HG03521 (cell line): ENCODE data around the gene SUMF1.

Experiments used
- ATAC-seq: cut with Tn5 transposase; IDR thresholded peaks from one replicate; pipeline ENCODE4 v1.9.1; 2021; ENCODE audit warnings: mild to moderate bottlenecking, moderate library complexity; ENCODE audit not compliant: unreplicated experiment

Gene SUMF1

DNA sequence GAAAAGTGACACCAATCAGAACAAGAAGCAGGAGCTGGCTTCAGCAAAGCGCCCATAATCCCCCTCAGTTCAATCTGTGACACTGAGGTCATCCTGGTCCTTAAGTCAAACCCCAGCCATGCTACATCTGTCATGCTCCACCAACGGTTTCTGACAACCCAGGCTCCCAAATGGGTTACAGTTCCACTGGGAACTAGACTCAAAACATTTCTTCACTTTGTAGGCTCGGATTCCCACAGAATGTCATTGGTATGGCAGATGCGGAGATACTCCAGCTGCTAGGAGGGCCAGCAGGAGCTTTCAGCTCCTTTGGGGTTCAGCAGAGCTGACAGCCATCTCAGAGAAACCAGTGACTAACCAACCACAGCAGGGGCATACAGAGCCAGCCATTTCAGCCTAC lies 48.9 kb downstream of the SUMF1 start:
- ATAC-seq = no peak

- no peak for ATAC-seq
These were observed 49.6 kb downstream of the SUMF1 start for GRCh38 chr3:4417449-4417848.

- no peak for ATAC-seq
These were observed 50.1 kb downstream of the SUMF1 start for GRCh38 chr3:4416961-4417360.

- no peak for ATAC-seq
These were observed 50.6 kb downstream of the SUMF1 start for GRCh38 chr3:4416427-4416945.

DNA sequence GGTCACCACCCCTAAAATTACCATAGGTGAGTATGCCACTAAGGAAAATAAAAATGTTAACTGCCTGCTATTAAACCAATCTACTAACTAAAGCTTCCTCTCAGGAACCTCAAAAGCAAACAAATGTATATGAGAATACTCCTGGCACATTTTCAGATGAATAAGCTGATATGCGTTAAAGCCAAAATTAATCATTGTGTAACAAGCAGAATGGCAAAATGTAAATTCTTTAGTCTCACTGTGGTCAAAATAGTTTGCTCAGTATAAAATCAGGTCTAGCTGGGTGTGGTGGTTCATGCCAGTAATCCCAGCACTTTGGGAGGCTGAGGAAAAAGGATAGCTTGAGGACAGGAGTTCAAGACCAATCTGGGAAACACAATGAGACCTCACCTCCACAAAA lies 53.6 kb downstream of the SUMF1 start:
- no peak for ATAC-seq

DNA sequence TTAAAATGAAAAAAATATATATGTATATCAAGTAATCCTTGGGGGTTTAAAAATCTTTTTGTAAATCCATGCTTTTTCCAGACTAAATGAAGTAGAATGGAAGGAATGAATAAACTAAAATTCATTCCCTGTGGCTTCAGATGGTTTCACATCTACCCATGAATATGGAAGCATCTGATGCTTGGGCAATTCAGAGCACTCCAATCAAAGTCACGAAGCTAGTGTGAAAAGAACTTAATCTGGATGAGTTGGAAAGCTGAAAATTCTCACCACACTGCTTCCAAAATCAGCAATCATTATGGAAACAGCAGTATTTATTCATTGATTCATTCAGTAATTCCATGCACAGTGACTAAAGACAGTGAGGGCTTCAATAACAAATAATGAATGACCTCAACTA lies 55.2 kb downstream of the SUMF1 start:
- ATAC-seq = no peak

DNA sequence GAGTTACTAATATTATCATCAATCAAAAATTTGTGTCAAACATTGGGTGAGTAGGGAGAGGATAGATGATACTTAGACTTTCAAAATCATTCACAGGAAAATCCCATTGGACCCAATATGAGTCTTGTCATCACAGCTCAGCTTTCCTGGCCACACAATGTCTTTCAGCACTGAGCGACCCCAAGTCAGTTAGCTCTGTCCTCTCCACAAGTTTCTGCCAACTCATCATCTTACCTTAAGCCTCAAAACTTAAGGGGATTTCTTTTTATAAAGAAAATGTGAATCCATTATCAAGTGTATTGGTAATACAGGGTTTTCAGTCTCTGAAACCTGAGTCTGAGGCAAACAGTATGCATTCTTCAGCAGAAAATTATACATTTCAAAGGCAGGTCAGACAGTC lies 55.8 kb downstream of the SUMF1 start:
- no peak for ATAC-seq

DNA sequence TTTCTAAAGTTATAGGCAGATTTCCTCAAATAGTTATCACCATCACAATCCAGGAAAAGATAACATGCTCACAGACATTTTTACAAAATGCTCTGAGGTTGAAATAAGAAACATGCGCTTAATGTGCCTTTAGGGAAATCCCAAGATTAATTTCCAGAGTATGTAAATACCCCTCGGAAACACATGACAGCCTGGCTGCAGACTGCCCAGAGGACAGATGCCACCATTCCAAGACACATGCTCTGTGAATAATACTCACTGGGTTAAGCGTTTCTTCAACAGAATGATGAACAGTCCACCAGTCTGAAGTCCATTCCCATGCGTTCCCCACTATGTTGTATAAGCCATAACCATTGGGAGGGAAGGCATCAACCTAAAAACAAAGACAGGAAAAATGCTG lies 56.5 kb downstream of the SUMF1 start:
- ATAC-seq = no peak

GRCh38 chr3:4409971-4410573 lies 57.0 kb downstream of the SUMF1 start:
- no peak for ATAC-seq

- no peak for ATAC-seq
These were observed 57.7 kb downstream of the SUMF1 start for GRCh38 chr3:4409415-4409814.

GRCh38 chr3:4408958-4409357 lies 58.1 kb downstream of the SUMF1 start:
- no peak for ATAC-seq

DNA sequence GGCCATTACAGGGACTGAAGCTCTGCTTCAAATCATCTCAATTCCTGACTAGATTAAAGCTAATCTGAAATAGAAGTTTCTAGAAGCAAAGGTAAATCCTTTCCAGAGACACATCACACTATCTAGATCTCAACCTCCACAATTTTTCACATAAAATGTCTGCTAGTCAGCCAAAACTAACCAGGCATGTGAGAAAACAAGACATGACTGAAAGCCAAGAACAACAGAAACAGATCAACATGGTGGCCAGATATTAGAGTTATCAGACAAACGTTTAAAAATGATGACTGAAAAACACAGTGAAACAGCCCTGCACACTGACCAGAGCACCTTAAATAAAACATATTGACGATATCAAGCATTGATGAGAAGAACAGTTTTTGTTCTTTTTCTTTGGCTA lies 59.1 kb downstream of the SUMF1 start:
- no peak for ATAC-seq

DNA sequence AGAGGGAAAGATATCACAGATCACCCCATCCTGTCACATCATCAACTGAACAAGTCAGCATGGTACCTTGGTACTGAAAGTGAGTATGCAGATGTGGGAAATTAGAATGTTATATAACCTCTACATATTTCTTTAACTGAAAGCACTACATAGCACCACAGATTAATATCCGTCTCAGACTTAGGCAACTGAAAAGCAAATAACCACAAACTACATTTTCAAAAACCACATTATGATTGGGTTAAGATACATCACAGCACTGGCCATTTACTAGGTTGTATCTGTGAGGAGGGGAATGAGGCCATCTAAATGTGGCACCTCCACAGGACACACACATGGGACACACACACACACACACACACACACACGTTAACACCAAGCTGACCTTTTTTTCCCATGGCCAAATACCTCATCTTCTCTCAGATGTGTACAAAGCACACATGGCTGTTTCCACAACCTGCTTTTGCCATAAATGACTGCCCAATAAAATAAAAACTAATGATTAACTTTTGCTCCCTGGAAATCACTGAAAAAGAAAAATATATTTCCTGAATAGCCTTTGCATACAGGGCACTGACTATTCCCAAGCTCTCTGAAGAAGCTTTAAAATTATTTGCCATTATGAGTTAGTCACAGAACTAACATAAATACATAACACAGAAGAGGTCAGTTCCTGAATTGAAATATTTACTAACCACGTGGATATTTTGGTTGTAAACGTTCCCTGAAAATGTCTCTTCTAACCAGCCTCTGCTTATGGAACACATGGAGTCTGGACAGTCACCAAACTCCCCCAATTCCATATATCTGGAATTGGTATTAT lies 60.1 kb downstream of the SUMF1 start:
- peak; percentile 79 for ATAC-seq

GRCh38 chr3:4404881-4405280 lies 62.2 kb downstream of the SUMF1 start:
- no peak for ATAC-seq

GRCh38 chr3:4401441-4401840 lies 65.6 kb downstream of the SUMF1 start:
- ATAC-seq = no peak

DNA sequence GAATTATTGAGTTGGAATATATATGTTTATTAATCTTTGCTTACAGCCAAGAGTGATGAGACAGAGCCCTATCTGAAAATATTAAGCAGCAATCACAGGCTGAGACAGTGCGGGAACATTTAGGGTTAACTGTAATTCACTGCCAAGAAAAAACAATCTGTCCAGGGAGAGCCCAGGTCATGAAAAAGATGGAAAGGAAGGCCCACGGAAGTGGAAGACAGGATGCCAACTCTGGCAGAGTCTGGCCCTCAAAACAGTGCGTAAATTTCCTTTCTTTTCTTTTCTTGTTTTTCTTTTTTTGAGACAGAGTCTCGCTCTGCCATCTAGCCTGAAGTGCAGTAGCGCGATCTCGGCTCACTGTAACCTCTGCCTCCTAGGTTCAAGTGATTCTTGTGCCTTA lies 67.6 kb downstream of the SUMF1 start:
- no peak for ATAC-seq

GRCh38 chr3:4398941-4399245 lies 68.2 kb downstream of the SUMF1 start:
- no peak for ATAC-seq

GRCh38 chr3:4398120-4398940 lies 68.7 kb downstream of the SUMF1 start:
- ATAC-seq = no peak

- ATAC-seq = no peak
These were observed 69.6 kb downstream of the SUMF1 start for GRCh38 chr3:4397466-4397865.

DNA sequence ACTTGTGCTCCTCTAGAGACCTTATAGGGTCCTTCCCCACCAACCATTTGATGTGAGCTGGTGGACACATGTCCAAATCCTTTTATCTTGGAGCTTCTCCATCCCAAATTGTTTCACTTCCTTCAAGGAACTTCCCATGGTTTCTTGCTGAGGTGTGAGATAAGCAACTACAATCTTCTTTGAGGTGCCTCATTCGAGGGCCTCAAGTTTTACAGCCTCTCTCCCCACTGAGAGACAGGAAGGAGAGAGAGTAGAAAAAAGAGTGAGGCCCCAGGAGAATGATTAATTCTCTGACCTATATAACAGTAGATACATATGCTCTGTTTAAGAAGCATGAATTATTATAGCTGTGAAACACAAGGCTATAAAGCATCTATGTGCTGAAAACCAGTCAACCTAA lies 70.5 kb downstream of the SUMF1 start:
- no peak for ATAC-seq

GRCh38 chr3:4396006-4396405 lies 71.1 kb downstream of the SUMF1 start:
- no peak for ATAC-seq

- ATAC-seq = no peak
These were observed 71.6 kb downstream of the SUMF1 start for GRCh38 chr3:4395448-4395847.
